Lower leg skin (tissue), 3 donors: Measurements from ENCODE around the gene CDKN2D.

ENCODE experiments used
- POLR2A ChIP-seq, 2 donors: fragments of 450-650 bp; IDR thresholded peaks; one replicate each; pipeline ENCODE4 v1.6.1; 2016 to 2017; ENCODE audit warnings: antibody characterized with exemption in 2 of 2, mild to moderate bottlenecking in 1 of 2, moderate library complexity in 1 of 2
- TF ChIP-seq, protein P1 (sequence below), 3 donors: fragments of 450-650 bp; IDR thresholded peaks; one replicate each; pipeline ENCODE4 v1.5.1; 2016; ENCODE audit warnings: antibody characterized with exemption in 3 of 3, mild to moderate bottlenecking in 3 of 3, moderate library complexity in 2 of 3

- TF ChIP-seq, protein P1, sequence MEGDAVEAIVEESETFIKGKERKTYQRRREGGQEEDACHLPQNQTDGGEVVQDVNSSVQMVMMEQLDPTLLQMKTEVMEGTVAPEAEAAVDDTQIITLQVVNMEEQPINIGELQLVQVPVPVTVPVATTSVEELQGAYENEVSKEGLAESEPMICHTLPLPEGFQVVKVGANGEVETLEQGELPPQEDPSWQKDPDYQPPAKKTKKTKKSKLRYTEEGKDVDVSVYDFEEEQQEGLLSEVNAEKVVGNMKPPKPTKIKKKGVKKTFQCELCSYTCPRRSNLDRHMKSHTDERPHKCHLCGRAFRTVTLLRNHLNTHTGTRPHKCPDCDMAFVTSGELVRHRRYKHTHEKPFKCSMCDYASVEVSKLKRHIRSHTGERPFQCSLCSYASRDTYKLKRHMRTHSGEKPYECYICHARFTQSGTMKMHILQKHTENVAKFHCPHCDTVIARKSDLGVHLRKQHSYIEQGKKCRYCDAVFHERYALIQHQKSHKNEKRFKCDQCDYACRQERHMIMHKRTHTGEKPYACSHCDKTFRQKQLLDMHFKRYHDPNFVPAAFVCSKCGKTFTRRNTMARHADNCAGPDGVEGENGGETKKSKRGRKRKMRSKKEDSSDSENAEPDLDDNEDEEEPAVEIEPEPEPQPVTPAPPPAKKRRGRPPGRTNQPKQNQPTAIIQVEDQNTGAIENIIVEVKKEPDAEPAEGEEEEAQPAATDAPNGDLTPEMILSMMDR (IDR thresholded peaks at IDR 0.05): no peak
- no peak for TF ChIP-seq POLR2A (IDR thresholded peaks at IDR 0.05)
Observed at GRCh38 chr19:10553087-10553667, 15.6 kb downstream of the CDKN2D start.
